Lower leg skin (tissue), 4 donors: ENCODE data around the gene NSMF. TPM values are rescaled to one million over a fixed set of nuclear protein-coding genes. Genes with fewer than 3 reads are reported as not detected.

Experiments
- DNase-seq, 2 donors: peaks; one replicate each; pipeline ENCODE4 v3.0.0-alpha.2; 2019; ENCODE audit warnings: low spot score in 2 of 2
- H3K4me3 ChIP-seq: fragments of 200-600 bp; sonication (generic); 2 replicates; pipeline ENCODE4 v1.5.1; 2017; ENCODE audit warnings: mild to moderate bottlenecking, low read depth; ENCODE audit not compliant: poor library complexity, severe bottlenecking
- CTCF ChIP-seq, 3 donors: fragments of 450-650 bp; IDR thresholded peaks; one replicate each; pipeline ENCODE4 v1.5.1; 2016; ENCODE audit warnings: antibody characterized with exemption in 3 of 3, mild to moderate bottlenecking in 3 of 3, moderate library complexity in 2 of 3
- POLR2A ChIP-seq, 2 donors: fragments of 450-650 bp; IDR thresholded peaks; one replicate each; pipeline ENCODE4 v1.6.1; 2016 to 2017; ENCODE audit warnings: antibody characterized with exemption in 2 of 2, mild to moderate bottlenecking in 1 of 2, moderate library complexity in 1 of 2
- WGBS, 2 donors: methylation state at CpG; one replicate each; pipeline ENCODE4 v1.1.5; 2018; 5-methylcytosine and 5-hydroxymethylcytosine counted together
- intact Hi-C: fragments of 100-400 bp; cut with DNase I; formaldehyde crosslinking; loops from one replicate; pipeline ENCODE4 v1.15.0; 2023; ENCODE audit warnings: low total_unique reads
- total RNA-seq, 4 donors: library from RNA; depleted of rRNA; stranded (reverse); fragments of >200 nt; gene quantifications; one replicate each; pipeline ENCODE4 v1.1.0, GENCODE V29; 2016

The NSMF gene
- total RNA-seq: 10 to 100 TPM; 18.6 to 41.8 (median 24.3) TPM

GRCh38 chr9:137459152-137459600 lies at the start of gene NSMF:
TSS of gene NSMF (minus strand) at chr9:137459334. CDS start at chr9:137459102, 232 bp downstream.
- peak within 1 kb of the TSS; percentile 46 for H3K4me3 ChIP-seq
- peak; percentile 90 to 98 for DNase-seq
- TF ChIP-seq CTCF (IDR thresholded peaks at IDR 0.05): no peak
- peak in 1 of 2 donors; percentile 5 for TF ChIP-seq POLR2A (IDR thresholded peaks at IDR 0.05)
- 0 to 1% methylated on average over 4 to 18 of the region's 62 CpGs for WGBS, 2 donors
- intact Hi-C loops: loop anchor here (5.0 kb wide), 1 partner anchor 153 kb away; no protein-coding TSS in a partner anchor

GRCh38 chr9:137506702-137507171 lies 47.6 kb upstream of the NSMF start:
- H3K4me3 ChIP-seq: no peak overlapping the region
- DNase-seq: no peak
- intact Hi-C loops: no loop called here
- TF ChIP-seq POLR2A (IDR thresholded peaks at IDR 0.05) (no peak), CTCF (IDR thresholded peaks at IDR 0.05) (no peak)
- 78 to 84% methylated on average over 21 to 26 of the region's 26 CpGs for WGBS, 2 donors

GRCh38 chr9:137506274-137506673 lies 47.1 kb upstream of the NSMF start:
- intact Hi-C loops: no loop called here
- WGBS, 2 donors: 65 to 70% methylated on average over 15 of the region's 15 CpGs
- no peak for TF ChIP-seq POLR2A (IDR thresholded peaks at IDR 0.05)
- H3K4me3 ChIP-seq: no peak overlapping the region
- no peak for DNase-seq

- H3K4me3 ChIP-seq: no peak overlapping the region
- intact Hi-C loops: no loop called here
- TF ChIP-seq POLR2A (IDR thresholded peaks at IDR 0.05): no peak
- no peak for TF ChIP-seq CTCF (IDR thresholded peaks at IDR 0.05)
- WGBS, 2 donors: 92 to 94% methylated on average over 22 to 23 of the region's 28 CpGs
- DNase-seq: no peak
Observed at GRCh38 chr9:137505421-137506140, 46.4 kb upstream of the NSMF start.

GRCh38 chr9:137504432-137504777 lies 45.3 kb upstream of the NSMF start:
- intact Hi-C loops: no loop called here
- DNase-seq: no peak
- TF ChIP-seq POLR2A (IDR thresholded peaks at IDR 0.05): no peak
- no peak for TF ChIP-seq CTCF (IDR thresholded peaks at IDR 0.05)
- 90 to 94% methylated on average over 7 of the region's 7 CpGs for WGBS, 2 donors
- H3K4me3 ChIP-seq: no peak overlapping the region

- DNase-seq: no peak
- intact Hi-C loops: no loop called here
- WGBS, 2 donors: 77 to 80% methylated on average over 28 to 33 of the region's 36 CpGs
- TF ChIP-seq CTCF (IDR thresholded peaks at IDR 0.05) (no peak), POLR2A (IDR thresholded peaks at IDR 0.05) (no peak)
- H3K4me3 ChIP-seq: no peak overlapping the region
Observed at GRCh38 chr9:137502008-137502911, 43.1 kb upstream of the NSMF start.
